Vagina (tissue), 2 donors: ENCODE data around the gene F2RL3. TPM values are rescaled to one million over a fixed set of nuclear protein-coding genes. Genes with fewer than 3 reads are reported as not detected.
"Not testable (repeated sequence)": the region's sequence is repeated elsewhere in the genome, so short reads cannot be mapped to it uniquely, and the experiment has no call there.

ENCODE experiments used
- DNase-seq, 2 donors: peaks; one replicate each; pipeline ENCODE4 v3.0.0-alpha.2; 2017; ENCODE audit errors: extremely low spot score in 2 of 2
- H3K27ac ChIP-seq: fragments of 200-600 bp; sonication (generic); one replicate; pipeline ENCODE4 v1.5.1; 2019
- H3K27me3 ChIP-seq: fragments of 200-600 bp; sonication (generic); one replicate; pipeline ENCODE4 v1.5.1; 2019
- H3K36me3 ChIP-seq, 2 donors: fragments of 200-600 bp; sonication (generic); one replicate each; pipeline ENCODE4 v1.5.1; 2017 to 2019
- H3K4me1 ChIP-seq: fragments of 200-600 bp; sonication (generic); one replicate; pipeline ENCODE4 v1.5.1; 2019
- H3K4me3 ChIP-seq, 2 donors: fragments of 200-600 bp; sonication (generic); 1 replicate in 1 of 2; 2 replicates in 1 of 2; pipeline ENCODE4 v1.5.1; 2016 to 2019
- H3K9me3 ChIP-seq: fragments of 200-600 bp; sonication (generic); one replicate; pipeline ENCODE4 v1.5.1; 2019
- CTCF ChIP-seq, 3 experiments: fragments of 450-650 bp in 2 of 3; fragments of 200-600 bp in 1 of 3; sonication (generic) in 1 of 3; IDR thresholded peaks; one replicate each; pipeline ENCODE4 v1.5.1; 2017 to 2019; ENCODE audit warnings: antibody characterized with exemption in 3 of 3, mild to moderate bottlenecking in 2 of 3, moderate library complexity in 2 of 3
- POLR2A ChIP-seq, 2 donors: fragments of 450-650 bp; IDR thresholded peaks; one replicate each; pipeline ENCODE4 v1.6.1; 2017; ENCODE audit warnings: antibody characterized with exemption in 2 of 2, mild to moderate bottlenecking in 2 of 2, moderate library complexity in 2 of 2
- POLR2AphosphoS5 ChIP-seq, 2 donors: sonication (generic); formaldehyde crosslinking; IDR thresholded peaks; one replicate each; pipeline ENCODE4 v1.9.0; 2017; ENCODE audit warnings: antibody characterized with exemption in 2 of 2, mild to moderate bottlenecking in 2 of 2, low read depth in 1 of 2; ENCODE audit not compliant: insufficient read depth in 1 of 2
- intact Hi-C: fragments of 100-400 bp; cut with DNase I; formaldehyde crosslinking; loops from one replicate; pipeline ENCODE4 v1.15.1; 2023
- total RNA-seq: library from RNA; depleted of rRNA; stranded (reverse); fragments of >200 nt; gene quantifications from one replicate; pipeline ENCODE4 v1.2.3, GENCODE V29; 2016

Gene F2RL3
- total RNA-seq, 1 donor from 2014 or later, result 8.3 TPM

- no peak overlapping the region for H3K27ac ChIP-seq
- H3K4me3 ChIP-seq, result no peak overlapping the region
- no peaks in the 10 kb centered on the region for H3K27me3 ChIP-seq
- H3K9me3 ChIP-seq, result no peaks in the 10 kb centered on the region
- TF ChIP-seq CTCF (IDR thresholded peaks at IDR 0.05) (no peak), POLR2AphosphoS5 (IDR thresholded peaks at IDR 0.05; ENCODE audit: insufficient read depth in 1 of 2, low read depth in 1 of 2) (no peak), POLR2A (IDR thresholded peaks at IDR 0.05) (no peak)
- intact Hi-C loops, result no loop called here
- no peak for DNase-seq
- H3K4me1 ChIP-seq, result no peaks in the 10 kb centered on the region
- H3K36me3 ChIP-seq, result no peaks in the 10 kb centered on the region
Observed at GRCh38 chr19:16931306-16931705, 42.5 kb downstream of the F2RL3 start.

- no peaks in the 10 kb centered on the region for H3K9me3 ChIP-seq
- DNase-seq, result no peak
- no peak overlapping the region for H3K27ac ChIP-seq
- TF ChIP-seq POLR2AphosphoS5 (IDR thresholded peaks at IDR 0.05; ENCODE audit: insufficient read depth in 1 of 2, low read depth in 1 of 2) (no peak), POLR2A (IDR thresholded peaks at IDR 0.05) (no peak), CTCF (IDR thresholded peaks at IDR 0.05) (no peak)
- no peak overlapping the region for H3K4me3 ChIP-seq
- no peaks in the 10 kb centered on the region for H3K27me3 ChIP-seq
- intact Hi-C loops, result no loop called here
- no peaks in the 10 kb centered on the region for H3K36me3 ChIP-seq
- no peaks in the 10 kb centered on the region for H3K4me1 ChIP-seq
Observed at GRCh38 chr19:16934489-16934888, 45.7 kb downstream of the F2RL3 start.

GRCh38 chr19:16936901-16937300 is 48.1 kb downstream of the F2RL3 start:
- no peak for TF ChIP-seq CTCF (IDR thresholded peaks at IDR 0.05)
- no peak for TF ChIP-seq POLR2A (IDR thresholded peaks at IDR 0.05)
- no peak for TF ChIP-seq POLR2AphosphoS5 (IDR thresholded peaks at IDR 0.05; ENCODE audit: insufficient read depth in 1 of 2, low read depth in 1 of 2)
- no peak for DNase-seq
- no peak overlapping the region for H3K27ac ChIP-seq
- no peak overlapping the region for H3K4me3 ChIP-seq
- intact Hi-C loops, result no loop called here
- no peaks in the 10 kb centered on the region for H3K36me3 ChIP-seq
- no peaks in the 10 kb centered on the region for H3K4me1 ChIP-seq
- H3K9me3 ChIP-seq, result no peaks in the 10 kb centered on the region
- no peaks in the 10 kb centered on the region for H3K27me3 ChIP-seq

GRCh38 chr19:16937796-16938195 is 49.0 kb downstream of the F2RL3 start:
- H3K36me3 ChIP-seq, H3K4me3 ChIP-seq, H3K27ac ChIP-seq, H3K4me1 ChIP-seq, H3K27me3 ChIP-seq, H3K9me3 ChIP-seq, intact Hi-C loops, DNase-seq: not testable (repeated sequence)

- H3K36me3 ChIP-seq, result no peaks in the 10 kb centered on the region
- no peak overlapping the region for H3K4me3 ChIP-seq
- H3K4me1 ChIP-seq, result no peaks in the 10 kb centered on the region
- TF ChIP-seq POLR2AphosphoS5 (IDR thresholded peaks at IDR 0.05; ENCODE audit: insufficient read depth in 1 of 2, low read depth in 1 of 2) (no peak), POLR2A (IDR thresholded peaks at IDR 0.05) (no peak), CTCF (IDR thresholded peaks at IDR 0.05) (no peak)
- DNase-seq, result no peak
- H3K27me3 ChIP-seq, result no peaks in the 10 kb centered on the region
- no peaks in the 10 kb centered on the region for H3K9me3 ChIP-seq
- intact Hi-C loops, result no loop called here
- H3K27ac ChIP-seq, result no peak overlapping the region
Observed at GRCh38 chr19:16938211-16938610, 49.4 kb downstream of the F2RL3 start.

GRCh38 chr19:16940063-16940462 is 51.3 kb downstream of the F2RL3 start:
- intact Hi-C loops, result not testable (repeated sequence)

More at GRCh38 chr19:16940063-16940462, 51.3 kb downstream of the F2RL3 start:
- H3K4me1 ChIP-seq, H3K36me3 ChIP-seq, H3K27me3 ChIP-seq, H3K27ac ChIP-seq, H3K4me3 ChIP-seq, H3K9me3 ChIP-seq, DNase-seq: not testable (repeated sequence)
